ENCODE data around the gene FUBP3.

The FUBP3 gene

DNA sequence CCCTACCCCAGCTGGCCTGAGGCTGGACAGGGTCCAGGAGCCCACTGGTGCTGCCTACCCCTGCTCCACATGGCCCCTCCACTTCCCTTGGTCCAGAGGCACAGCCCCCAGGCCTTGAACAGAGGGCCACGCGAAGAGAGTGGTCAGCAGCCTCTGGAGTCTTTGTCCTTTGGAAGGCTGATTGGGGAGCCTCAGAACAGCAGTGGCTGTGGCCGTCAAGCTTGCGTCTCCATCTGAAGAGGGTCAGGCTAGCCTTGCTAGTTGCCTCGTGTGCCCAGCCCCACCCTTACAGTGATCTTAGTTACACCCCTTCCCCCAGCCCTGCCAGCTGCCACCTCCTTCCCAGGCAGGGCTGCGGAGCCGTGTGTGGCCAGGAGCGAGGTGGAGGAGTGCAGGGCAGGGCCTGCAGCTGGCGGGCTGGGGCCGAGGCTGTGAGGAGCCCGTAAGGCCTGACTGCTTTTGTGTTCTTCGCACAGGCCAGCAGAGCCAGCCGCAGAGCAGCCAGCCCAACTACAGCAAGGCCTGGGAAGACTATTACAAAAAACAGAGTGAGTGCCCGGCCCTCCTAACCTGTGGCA lies 54.9 kb downstream of the FUBP3 start:
- no peak for DNase-seq (ENCODE audit: low read depth)

DNA sequence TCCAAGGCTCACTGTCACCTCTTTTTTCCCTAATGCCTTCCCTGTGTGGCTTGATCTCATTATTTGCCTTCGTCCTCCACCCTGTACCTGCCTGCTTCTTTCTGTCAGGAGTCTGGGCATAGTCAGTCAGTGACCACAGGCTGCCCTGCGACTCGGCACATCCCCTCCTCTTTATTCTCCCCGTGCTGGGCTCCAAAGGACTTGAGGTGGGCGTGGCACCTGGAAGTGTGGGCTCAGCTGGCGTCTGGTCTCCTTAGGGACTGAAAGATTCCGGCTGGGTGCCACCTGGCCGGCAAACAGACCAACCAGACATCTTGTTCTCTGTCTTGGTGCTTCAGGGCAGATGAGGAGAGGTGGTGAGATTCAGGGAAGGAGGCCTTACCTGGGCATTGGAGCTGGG lies 55.4 kb downstream of the FUBP3 start:
- no peak for DNase-seq (ENCODE audit: low read depth)

DNA sequence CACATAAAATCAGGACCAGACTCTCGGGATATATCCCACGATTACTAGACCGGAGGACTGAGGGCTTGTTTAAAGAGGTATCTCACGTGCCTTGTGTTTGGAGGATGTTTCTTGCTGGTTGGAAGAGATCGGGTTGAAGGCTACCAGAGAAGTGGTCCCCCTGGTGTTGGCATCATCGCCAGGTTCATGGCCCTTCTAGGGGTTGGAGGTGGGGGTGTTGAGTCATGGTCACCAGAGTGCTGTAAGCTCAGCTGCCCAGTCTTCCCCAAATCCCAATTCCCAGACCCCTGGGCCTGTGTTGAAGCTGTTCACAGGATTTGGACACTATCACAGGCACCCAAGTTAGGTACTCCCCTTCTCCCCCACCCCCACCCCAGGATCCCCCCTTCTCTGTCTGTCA lies 55.9 kb downstream of the FUBP3 start:
- DNase-seq (ENCODE audit: low read depth) = no peak

DNA sequence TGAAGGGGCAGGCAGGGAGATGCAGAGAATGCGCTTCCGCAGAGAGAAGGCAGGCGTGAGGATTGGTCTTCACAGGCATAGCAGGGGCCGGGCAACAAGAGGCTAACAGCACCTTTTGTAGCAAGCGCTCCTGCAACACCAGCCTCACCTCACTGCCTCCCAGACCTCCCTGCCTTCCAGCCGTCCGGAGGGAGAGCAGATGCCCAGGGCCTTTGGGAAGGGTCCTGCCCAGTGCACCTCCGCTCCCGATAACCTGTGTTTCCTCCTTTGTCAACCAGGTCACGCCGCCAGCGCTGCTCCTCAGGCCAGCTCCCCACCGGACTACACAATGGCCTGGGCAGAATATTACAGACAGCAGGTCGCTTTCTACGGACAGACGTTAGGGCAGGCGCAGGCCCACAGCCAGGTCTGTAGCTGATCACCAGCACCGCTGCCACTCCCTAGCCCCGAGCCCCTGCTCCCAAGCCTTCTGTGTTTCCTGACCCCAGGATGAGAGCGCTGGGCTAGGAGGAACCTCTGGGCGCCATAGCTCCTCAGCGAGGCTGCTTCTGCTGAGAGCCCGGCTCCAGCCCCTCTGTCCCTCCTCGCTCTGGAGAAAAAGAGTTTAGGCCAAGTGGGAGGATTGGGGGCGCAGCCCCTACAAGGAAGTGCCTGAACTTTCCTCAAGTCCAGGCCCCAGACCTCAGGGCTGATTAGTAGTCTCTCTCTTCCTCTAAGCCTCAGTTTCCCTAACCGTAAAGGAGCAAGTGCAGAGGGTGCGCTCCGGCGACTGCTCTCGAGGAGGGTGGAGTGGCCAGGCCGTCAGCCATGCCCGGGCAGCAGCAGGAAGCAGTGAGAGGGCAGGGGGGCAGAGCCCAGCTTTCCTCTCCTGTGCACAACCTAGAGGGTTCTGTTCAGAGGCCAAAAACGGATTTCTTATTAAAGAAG lies 56.6 kb downstream of the FUBP3 start:
- no peak for DNase-seq (ENCODE audit: low read depth)

DNA sequence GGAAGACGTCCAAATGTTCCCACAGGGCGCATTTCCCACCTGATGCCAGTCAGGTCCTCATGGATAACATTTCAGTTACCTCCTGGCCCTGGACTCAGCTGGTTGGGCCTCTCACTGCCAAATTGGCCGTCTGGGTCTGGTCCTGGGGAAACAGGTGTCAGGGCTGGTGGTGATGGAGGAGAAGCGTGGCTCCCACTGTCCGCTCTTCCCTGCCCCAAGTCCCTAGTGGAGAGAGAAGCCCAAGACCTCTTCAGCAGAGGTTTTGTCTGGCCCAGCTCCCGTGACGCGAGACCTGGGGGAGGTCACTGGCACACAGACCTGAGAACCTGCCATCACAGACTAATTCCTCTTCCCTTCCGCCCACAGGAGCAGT lies 57.3 kb downstream of the FUBP3 start:
- no peak for DNase-seq (ENCODE audit: low read depth)

DNA sequence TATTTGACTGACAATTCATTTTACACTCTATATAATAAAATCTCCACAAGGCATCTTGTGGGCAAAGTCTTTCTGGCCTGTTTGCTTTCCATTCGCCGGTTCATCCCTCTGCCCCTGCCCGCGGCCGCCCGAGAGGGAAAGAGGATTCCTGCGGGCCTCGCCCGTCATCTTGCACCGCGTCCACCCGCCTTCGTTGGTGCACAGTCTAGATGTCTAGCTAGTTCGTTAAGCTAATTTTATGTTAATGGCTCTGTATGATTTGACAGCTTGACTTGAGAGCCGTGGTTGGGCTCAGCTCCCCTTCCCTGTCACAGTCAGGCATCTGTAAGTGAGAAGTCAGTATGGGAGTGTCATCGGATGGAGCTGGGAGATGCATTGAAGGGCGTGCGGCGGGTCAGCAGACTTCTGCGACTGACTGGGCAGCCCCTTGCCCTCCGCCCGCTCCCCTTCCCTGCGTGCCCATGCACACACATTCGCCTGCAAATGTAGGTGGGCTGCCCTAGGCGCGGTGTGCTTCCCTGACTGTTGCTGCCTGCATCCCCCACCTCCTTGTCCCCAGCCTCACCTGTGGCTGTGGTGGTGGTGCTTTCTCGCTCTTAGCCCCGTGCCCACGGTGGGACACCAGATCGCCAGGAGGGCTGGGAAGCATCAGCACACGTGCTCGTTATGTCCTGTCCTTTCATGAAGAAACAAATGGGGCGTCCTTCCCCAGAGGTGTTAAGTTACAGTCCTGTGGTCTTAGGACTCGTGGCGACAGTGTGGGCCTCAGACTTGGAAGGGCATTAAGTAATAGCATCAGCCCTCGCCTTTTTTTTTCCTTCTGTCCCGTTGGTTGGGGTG lies 59.1 kb downstream of the FUBP3 start:
- no peak for DNase-seq (ENCODE audit: low read depth)

DNA sequence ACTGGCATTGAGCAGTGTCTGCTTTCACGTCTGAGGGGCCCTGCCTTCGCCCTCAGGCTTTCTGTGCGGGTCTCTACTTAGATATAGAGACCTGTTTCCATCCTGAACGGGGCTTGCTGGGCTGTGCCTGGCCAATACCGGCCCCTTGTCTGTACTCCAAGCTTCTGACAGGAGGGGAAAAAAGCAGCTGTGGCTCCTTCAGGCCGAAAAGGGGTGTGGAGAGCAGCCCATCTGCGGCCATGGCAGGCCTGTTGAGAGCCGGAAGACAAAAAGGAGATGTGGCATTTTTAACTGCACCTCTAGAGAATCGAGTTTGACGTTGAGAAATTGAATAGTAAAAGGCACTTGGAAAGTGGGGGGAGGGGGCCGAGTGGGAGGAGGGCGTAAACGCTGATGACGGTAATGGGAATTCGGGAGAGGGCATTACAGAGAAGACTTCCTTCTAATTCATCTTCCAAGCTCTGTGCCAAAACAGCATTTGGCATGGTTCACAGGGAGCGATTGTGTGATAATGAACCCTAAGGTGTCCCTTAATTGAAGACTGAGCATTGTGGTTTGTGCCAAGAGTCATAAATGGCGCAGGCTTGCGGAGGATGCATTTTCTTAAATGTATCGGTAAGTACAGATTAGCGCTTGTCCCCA lies 59.9 kb downstream of the FUBP3 start:
- DNase-seq (ENCODE audit: low read depth) = no peak

DNA sequence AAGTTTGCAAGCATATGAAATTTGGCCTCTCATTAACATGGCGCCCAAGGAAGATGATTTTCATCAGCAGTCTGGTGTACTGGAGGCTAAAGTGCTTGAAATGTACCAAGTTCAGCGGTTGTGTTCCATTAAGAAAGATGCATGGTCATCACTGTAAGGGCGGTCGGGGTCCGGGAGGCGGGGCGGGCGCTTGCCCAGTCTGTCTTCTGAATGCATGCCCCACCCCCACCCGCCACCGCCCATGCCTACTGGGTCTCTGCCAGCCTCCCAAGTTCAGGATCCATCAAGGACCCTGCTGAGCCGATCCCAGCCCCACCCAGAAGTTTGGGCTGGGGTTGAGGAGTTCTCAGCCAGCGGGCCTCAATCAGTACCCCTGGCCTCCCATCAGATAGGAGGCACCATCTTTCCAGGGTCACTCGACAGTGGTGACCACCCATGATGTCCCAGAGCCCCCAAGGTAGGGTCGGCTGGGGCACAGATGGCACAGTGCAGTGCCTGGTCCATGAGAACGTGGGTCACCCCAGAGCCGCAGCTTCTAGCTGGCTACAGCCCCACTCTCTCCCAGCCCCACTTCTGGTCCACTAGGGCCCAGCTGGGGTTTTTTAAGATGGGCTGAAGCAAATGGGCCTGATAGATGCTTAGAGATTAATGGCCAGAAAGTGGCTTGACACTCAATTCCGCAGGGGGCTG lies 60.6 kb downstream of the FUBP3 start:
- DNase-seq (ENCODE audit: low read depth) = no peak

DNA sequence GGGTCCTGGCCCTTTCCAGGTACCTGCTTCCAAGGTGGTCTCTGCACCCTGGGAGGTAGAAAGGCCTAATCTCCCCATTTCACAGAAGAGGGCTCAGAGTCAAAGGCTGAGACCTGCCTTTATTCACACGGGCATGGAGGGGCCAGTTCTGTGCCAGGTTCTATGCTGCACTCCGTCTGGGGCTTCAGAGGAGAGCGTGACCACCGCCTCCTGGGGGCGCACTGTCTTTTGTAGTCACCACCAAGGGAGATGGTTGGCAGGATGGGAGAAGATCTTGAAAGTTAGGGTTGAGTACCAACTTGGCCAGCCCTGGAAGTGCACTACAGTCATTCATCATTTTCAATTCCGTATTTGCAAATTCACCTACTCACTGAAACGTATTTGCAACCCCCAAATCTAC lies 61.3 kb downstream of the FUBP3 start:
- no peak for DNase-seq (ENCODE audit: low read depth)

DNA sequence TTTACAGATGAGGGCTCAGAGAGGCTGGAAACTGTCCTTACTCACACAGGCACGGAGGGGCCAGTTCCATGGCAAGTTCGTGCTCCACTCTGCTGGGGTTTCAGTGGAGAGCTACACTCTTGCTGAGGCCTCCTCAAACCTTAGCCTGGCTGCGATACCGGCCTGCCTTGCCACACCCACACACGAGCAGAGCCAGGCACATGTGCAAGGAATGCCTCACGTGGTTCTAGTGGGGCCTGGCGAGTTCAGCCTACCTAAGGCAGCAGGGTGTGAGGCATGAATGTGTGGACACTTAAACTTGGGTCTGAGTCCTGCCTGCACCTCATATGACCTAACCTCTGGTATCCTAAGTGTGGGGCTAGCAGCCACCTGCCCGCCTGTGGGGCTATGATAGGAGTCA lies 63.5 kb downstream of the FUBP3 start:
- DNase-seq (ENCODE audit: low read depth) = no peak

DNA sequence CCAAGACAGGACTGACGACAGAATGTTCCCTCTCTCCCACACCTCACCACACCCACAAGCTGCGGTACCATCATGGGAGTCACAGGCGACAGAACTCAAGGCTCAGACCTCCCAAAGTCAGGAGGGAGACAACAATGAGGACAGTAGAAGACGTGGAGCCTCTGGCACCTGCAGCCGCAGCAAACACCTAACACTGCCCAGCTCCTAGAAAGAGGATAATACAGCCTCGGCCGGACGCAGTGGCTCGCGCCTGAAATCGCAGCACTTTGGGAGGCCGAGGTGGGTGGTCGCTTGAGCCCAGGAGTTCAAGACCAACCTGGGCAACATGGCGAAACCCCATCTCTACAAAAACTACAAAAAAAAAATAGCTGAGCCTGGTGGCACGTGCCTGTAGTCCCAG lies 71.8 kb downstream of the FUBP3 start:
- DNase-seq (ENCODE audit: low read depth) = no peak

DNA sequence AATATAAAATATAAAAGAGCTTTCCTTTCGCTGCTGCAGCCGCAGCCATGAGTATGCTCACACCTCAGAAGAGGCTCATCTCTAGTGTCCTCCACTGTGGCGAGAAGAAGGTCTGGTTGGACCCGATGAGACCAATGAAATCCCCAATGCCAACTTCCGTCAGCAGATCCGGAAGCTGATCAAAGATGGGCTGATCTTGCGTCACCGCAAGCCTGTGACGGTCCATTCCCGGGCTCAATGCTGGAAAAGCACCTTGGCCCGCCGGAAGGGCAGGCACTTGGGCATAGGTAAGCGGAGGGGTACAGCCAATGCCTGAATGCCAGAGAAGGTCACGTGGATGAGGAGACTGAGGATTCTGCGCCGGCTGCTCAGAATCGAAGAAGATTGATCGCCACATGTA lies 72.4 kb downstream of the FUBP3 start:
- no peak for DNase-seq (ENCODE audit: low read depth)

DNA sequence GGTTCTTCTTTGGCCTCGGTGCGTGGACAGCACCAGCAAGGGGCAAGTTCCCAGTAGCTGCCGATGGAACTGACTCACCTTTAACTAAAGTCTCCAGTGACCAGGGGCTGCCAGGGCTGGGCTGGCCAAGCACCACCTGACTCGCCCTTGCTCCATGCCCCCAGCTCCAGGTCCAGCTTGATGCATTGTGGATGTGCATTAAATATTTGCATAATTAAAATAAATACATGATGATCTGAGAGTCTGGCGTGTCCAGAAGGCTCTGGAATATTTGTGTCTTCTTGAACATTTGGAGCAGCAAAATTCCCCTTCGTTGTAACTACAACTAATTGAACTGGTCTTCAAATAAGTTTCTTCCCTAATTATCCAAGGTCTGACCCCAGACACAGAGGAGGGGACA lies 75.5 kb downstream of the FUBP3 start:
- DNase-seq (ENCODE audit: low read depth) = no peak

DNA sequence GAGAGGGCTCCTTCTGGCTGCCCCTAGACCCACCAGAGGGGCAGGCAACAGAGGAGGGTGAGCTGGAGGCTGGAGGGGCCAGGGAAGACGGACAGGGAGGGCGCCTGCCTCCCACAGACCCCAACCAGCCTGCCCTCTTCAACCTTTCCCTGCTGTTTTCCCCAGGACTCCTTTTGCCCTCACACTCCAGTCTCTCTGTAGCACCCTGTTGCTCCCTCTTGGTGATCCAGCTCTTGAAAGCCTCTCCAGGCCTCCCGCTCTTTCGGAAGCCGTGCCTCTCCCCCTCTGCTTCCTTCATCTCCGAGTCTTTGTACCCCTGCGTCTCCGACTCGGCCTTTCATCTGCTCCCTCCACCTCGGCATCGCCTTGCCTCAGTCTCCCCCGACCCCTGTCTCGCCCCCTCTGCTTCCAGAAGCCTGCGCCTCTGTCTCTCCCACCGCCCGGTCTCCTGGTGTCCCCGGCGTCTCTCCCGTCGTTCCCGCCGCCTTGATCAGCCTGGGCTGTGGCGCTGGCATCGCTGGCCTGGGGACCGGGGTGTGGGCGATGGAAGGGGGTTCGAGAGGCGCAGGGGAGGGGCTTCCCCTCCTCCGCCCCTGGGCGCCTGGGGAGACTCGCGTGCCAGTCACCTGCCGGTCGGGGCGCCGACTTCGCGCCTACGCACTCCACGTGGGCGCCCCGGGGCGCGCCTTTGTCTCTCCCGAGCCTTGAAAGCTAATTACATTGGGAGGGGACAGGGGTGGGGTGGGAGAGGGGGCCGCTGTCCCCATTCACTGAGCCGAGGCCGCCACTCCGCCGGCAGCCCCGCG lies 79.7 kb downstream of the FUBP3 start:
- DNase-seq (ENCODE audit: low read depth) = no peak

DNA sequence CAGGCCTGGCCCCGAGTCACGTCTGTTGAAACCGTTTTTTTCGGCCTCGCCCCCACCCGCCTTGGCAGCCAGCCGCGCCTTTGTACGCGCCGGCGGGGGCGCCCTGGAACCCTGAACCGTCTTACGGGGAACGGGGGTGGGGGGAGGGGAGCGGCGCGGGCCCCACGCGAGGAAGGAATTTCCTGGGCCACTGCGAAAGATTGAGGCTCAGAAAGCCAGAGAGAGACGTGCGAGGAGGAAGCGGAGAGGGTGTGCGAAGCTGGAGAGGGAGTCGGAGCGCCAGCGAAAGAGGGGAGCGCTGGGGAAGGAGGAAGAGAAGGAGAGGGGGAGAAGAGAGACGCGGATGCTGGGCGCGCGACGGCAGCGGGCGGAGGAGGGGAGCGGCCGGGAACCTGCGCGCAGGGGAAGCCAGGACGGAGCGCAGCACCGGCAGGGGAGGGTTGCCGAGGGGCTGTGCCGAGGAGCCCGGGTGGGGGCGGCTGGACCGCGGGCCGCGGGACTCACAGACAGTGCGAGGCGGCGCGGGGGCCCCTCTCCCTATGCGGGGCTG lies 80.4 kb downstream of the FUBP3 start:
- no peak for DNase-seq (ENCODE audit: low read depth)

DNA sequence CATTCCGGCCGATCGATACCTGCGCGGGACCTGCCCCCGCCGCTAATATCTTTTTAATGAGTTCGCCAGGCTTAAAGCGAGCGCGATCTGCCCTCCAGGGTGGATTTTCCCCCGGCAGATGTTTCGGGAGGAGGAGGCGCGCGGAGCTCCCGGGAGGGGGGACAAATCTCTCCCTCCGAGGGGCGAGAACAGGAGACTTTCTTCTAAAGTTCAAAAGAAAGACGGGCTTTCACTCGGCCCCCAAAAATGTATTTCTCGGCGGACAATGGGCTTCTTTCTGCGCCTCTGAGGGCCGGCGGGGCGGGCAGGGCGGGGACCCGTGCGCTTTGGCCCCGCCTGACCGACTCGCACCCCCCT lies 80.9 kb downstream of the FUBP3 start:
- DNase-seq (ENCODE audit: low read depth) = no peak

DNA sequence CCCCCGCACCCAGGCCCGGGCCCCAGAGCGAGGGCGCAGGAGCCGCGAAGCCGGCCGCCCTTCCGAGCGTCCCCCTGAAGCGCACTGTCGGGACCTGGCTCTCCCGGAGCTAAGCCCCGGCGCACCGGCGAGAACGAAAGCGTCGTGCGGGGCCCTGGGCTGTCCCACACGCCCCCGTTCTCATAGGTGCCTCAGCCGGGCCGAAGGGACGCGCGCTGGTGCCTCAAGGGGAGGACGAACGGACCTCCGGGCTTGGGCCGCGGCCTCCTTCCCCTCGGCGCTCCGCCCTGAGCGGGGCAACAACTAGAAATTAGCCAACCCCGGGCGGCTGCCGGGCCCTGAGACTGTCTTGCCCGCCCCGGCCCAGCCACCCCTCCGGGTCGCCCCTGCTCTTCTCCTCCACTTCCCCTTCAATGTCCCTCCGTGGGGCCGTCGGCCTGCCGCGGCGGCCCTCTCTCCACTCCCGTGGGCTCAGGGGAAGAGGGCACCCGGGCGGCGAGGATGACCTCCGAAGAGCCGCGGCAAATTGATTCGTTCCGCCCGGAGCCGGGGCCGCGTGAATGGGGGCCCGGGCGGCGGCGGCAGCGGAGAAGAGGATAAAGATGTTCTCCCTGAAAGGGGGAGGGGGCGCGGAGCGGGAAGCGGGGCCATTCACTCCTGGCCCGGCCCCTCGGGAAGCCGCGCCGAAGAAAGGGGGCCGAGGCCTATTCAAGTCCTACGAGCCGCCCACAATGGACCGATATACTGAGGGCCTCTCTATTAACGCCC lies 81.5 kb downstream of the FUBP3 start:
- DNase-seq (ENCODE audit: low read depth) = no peak

DNA sequence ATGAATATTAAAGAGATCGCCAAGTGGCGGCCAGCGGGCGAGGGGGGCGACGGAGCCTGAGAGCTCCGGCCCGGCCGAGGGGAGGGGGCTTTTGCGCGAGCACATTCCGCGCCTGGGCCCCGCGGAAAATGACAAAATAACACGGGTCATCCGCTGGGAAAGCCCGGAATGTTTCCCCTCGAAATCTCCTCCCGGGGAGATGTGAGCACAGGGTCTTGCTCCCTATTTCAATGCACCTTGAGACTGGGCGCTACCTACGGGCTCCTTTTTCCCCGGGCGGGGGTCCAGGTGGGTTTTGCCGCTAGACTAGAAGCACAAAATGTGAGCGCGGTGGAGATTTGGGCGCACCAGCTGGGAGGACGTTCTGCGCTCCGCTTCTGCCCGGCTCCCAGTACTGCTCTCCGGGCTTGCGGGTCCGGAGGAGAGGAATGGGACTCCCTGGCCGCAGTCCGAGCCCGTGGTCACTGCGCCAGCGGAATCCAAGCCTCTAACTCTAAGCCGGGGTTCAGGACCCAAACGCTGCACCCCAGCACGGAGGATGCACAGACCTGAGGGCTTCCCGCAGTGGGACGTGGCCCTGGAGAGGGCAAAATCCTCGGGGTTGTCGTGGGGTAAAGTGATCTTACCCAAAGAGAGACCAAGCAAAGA lies 82.2 kb downstream of the FUBP3 start:
- DNase-seq (ENCODE audit: low read depth) = no peak
